AG09319 (cell line): ENCODE results near the gene HLA-DRA.

Experiments
- DNase-seq: peaks from one replicate; pipeline ENCODE4 v3.0.0-alpha.2; 2010; ENCODE audit warnings: low read depth; ENCODE audit errors: extremely low read depth
- TF ChIP-seq, protein P1 (sequence below): IDR thresholded peaks from 2 replicates; pipeline ENCODE4 v1.5.1; 2011; ENCODE audit warnings: low read depth, mild to moderate bottlenecking, inconsistent platforms, low read length, moderate library complexity

HLA-DRA gene

DNA sequence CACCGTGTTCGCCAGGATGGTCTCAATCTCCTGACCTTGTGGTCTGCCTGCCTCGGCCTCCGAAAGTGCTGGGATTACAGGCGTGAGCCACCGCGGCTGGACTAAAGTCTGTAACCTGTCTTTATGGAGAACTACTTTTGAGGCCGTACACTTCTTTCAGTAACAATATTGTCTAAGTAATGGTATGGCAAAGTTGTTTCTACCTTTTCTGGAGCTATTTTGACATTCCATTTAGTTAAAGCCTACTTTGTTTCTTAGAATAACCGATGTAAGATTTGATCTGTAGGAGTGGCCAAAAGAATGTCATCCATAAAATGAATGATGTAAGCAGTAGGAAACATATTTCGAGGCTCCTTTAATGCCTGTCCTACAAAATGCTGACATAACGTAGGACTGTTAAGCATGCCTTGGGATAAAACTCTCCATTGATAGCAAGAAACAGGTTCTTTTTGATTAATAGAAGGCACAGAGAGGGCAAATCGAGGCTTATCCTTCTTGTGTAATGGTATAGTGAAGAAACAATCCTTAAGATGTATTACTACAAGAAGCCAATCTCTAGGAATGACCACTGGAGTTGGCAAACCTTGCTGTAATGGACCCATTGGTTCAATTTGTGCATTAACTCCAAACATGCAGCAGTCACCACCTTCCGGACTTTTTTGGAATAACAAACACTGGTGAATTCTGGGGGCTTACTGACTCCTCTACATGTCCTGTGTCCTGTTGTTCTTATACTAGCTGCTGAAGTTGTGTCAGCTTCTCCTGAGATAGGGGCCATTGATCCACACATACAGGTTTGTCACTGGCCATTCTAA, 35.9 kb downstream of the HLA-DRA start:
- DNase-seq, result no peak
- TF ChIP-seq, protein P1, sequence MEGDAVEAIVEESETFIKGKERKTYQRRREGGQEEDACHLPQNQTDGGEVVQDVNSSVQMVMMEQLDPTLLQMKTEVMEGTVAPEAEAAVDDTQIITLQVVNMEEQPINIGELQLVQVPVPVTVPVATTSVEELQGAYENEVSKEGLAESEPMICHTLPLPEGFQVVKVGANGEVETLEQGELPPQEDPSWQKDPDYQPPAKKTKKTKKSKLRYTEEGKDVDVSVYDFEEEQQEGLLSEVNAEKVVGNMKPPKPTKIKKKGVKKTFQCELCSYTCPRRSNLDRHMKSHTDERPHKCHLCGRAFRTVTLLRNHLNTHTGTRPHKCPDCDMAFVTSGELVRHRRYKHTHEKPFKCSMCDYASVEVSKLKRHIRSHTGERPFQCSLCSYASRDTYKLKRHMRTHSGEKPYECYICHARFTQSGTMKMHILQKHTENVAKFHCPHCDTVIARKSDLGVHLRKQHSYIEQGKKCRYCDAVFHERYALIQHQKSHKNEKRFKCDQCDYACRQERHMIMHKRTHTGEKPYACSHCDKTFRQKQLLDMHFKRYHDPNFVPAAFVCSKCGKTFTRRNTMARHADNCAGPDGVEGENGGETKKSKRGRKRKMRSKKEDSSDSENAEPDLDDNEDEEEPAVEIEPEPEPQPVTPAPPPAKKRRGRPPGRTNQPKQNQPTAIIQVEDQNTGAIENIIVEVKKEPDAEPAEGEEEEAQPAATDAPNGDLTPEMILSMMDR, result no peak

DNA sequence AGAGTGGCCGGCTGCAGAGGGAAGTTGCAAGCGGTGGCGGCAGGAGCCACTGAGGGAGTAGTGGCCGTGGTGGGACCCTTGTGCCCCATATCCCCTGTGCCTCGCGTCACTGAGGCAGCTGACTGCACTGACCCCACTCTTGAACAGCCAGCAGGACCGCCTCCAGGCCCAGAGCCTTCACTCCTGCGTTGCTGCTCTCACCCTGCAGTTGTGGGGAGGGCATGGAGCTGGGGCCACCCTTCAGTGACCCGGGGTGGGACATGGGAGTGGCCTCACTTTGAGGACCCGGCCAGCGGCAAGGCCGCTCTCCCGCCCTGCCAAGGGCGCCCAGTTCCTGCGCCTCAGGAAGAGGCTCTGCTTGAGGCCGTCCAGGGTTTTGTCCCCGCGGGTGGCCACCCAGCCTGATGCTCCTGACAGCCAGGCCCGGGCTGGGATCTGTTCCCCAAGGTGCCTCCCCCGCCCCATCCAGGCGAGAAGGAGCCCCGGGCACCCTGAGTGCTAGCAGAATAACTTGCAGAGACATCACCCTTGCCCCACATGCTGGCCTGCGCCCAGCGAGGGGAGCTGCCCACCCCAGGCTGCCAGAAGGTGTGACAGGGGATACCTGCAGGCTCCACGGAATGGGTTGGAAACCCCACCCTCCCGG, 44.4 kb downstream of the HLA-DRA start:
- DNase-seq, result no peak
- TF ChIP-seq, protein P1, result no peak

DNA sequence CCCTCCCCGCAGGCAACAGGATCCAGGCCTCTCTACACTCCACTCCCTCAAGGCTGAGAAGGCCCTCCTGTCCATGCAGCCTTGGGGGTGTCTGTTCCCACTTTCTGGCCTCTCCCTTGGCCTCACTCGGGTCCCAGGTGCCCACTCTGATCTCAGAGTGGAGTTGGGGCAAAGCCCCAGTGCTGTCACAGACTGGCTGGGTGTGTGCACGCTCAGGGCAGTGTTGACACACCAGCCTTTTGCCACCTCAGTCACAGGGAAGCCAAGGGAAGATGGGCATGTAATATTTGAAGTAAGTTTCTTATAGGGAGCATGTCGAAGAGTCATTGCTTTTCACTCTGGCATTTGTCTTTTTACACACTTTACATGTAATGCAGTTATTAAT, 44.9 kb downstream of the HLA-DRA start:
- no peak for DNase-seq
- TF ChIP-seq, protein P1, result no peak

DNA sequence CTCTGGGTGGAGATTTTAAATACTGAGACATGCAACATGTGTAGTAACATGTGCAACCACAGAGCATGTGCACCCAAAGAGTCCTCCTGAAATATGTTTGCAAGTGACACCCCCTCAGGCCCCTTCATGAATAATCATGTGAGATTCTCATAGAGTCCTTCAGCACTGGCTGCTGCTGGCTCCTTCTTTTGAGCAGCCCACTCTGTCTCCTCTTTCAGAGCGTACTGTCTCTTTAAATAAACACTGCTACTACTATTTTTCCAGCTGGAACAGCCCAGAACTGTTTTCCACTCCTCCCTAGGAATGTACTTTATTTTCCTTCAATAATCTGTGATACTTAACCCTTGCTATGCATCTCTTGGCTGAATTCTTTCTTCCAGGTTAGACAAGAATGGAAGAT, 48.4 kb downstream of the HLA-DRA start:
- TF ChIP-seq, protein P1, result no peak
- no peak for DNase-seq

DNA sequence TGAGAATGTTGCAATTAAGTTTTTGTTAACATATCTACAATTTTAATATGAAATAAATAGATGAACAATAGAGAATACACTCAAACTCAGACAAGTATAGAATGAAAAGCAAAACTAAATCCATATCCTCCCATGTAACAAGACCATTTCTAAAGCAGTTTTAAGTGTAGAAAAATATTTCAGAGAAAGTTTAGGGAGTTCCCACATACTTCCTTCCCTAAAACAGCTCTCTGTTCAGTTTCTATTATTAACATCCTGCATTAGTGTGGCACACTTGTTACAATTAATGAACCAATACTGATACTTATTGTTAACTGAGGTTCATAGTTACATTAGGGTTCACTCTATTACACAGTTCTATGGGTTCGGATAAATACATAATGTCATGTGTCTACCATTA, 52.0 kb downstream of the HLA-DRA start:
- DNase-seq, result no peak
- TF ChIP-seq, protein P1, result no peak

DNA sequence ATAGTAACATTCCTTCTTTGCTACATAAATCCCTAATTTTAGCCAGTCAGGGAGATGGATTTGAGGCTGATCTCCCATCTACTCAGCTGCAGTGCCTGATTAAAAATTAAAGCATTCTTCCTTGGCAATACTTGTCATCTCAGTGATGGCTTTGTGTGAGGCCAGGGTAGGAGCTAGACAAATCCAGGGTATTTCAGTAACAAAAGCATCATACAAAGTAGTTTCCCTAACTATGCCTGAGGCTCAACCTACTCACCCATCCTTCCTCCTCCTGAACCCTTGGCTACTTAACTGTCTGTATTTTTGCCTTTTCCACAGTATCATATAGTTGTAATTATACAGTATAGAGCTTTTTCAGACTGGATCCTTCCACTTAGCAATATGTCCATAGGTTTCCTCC, 52.7 kb downstream of the HLA-DRA start:
- TF ChIP-seq, protein P1, result no peak
- DNase-seq, result no peak
